ENCODE data around the gene PHLDB1.

Gene PHLDB1

DNA sequence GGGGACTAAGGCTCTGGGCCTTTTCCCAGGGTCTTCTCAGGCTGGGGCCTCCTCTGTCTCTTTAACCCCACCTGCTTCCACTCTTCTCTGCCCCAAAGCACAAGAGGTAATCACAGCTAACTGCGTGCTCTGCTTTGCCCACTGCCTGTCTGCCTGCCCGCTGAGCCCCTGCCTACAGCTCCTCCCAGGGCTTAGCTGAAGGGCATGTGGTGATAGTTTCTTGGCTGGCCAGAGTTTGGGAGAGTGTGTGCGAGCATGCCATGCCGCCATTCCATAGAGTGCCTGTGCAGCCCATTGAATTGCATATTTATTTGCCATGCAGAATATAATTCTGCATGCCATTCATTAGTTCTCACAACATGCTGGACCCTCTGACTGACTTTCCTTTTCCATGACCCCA lies 32.5 kb downstream of the PHLDB1 start:
- no peak for DNase-seq
- peaks cover 21% of the 10 kb centered on the region for H3K36me3 Mint-ChIP-seq (ENCODE audit: low read depth)
- no peak overlapping the region for H3K4me3 Mint-ChIP-seq
- H3K4me1 Mint-ChIP-seq = peaks cover 13% of the 10 kb centered on the region
- peaks cover 2% of the 10 kb centered on the region for H3K27me3 Mint-ChIP-seq (ENCODE audit: low read depth, poor library complexity)
- TF ChIP-seq, protein P1, sequence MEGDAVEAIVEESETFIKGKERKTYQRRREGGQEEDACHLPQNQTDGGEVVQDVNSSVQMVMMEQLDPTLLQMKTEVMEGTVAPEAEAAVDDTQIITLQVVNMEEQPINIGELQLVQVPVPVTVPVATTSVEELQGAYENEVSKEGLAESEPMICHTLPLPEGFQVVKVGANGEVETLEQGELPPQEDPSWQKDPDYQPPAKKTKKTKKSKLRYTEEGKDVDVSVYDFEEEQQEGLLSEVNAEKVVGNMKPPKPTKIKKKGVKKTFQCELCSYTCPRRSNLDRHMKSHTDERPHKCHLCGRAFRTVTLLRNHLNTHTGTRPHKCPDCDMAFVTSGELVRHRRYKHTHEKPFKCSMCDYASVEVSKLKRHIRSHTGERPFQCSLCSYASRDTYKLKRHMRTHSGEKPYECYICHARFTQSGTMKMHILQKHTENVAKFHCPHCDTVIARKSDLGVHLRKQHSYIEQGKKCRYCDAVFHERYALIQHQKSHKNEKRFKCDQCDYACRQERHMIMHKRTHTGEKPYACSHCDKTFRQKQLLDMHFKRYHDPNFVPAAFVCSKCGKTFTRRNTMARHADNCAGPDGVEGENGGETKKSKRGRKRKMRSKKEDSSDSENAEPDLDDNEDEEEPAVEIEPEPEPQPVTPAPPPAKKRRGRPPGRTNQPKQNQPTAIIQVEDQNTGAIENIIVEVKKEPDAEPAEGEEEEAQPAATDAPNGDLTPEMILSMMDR (IDR thresholded peaks at IDR 0.05) = no peak
- no peaks in the 10 kb centered on the region for H3K9me3 Mint-ChIP-seq
- peak overlapping the region; percentile 87 for H3K27ac Mint-ChIP-seq

DNA sequence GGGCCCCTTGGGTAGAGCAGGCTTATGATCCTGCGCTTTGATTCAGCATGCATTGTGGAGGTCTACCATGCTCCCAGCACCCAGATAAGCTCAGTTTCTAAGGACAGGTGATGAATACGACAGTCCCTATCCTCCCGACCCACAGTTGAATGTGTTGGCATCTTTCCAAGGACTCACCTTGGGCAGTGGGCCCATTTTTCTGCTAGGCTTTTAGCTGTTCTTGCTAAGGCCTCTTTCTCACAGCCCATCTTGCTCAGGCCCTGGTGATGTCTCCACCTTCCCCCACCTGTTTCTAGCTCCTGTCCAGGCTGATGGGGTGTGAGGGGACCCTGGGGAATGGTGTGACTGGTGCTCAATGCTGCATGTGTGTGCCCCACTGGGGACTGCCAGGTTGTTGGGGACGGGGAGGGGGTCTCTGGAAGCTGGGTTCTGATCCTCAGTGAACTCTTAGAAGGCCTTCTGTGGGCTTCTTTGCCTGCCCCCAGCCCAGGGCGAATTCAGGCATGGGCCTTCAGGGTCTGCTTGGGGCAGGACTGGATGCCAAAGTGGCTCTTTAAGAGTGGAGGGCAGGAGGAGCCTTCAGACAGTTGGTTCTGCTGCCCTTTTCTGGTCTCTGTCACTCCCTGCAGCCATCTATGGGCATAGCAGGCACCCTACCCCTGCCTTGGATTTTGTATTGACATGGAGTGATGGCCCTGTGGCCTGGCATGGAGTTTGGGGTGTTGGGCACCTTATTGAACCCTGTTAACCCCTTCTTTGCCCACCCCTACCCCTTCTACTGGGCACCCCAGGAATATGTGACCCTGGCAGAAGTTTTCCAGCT lies 33.1 kb downstream of the PHLDB1 start:
- H3K27ac Mint-ChIP-seq = no peak overlapping the region
- peaks cover 7% of the 10 kb centered on the region for H3K4me1 Mint-ChIP-seq
- no peak for DNase-seq
- H3K4me3 Mint-ChIP-seq = no peak overlapping the region
- TF ChIP-seq, protein P1 (IDR thresholded peaks at IDR 0.05) = no peak
- peaks cover 2% of the 10 kb centered on the region for H3K27me3 Mint-ChIP-seq (ENCODE audit: low read depth, poor library complexity)
- H3K36me3 Mint-ChIP-seq (ENCODE audit: low read depth) = peaks cover 25% of the 10 kb centered on the region
- no peaks in the 10 kb centered on the region for H3K9me3 Mint-ChIP-seq

DNA sequence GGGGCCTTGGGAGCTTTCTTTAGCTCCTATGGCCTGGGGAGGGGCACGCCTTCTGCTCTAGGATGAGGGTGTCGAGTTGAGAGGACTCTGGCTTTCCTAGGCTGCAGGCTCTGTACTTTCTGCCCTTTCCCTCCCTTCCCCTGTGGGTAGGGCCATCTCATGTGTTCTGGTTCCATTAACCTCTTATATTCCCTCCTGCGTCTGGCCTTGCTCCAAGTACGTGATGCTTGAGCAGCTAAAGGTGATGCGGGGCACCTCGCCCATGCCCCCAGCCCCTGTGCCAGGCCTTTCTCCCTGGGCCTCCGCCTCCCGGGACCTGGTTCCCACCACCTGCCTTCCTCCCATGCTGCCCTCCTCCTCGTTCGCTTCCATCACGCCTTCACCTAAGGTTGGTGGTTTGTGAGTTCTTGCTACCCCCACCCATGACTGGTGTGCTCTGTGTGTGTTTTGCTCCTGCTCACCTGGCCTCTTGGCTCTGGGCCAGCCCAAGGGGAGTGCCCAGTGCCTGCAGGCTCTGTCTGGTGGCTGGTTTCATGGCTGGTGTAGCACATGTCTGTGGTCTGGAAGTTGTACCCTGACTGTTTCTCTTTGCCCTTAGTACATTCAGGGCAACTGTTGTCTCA lies 34.1 kb downstream of the PHLDB1 start:
- H3K9me3 Mint-ChIP-seq = no peaks in the 10 kb centered on the region
- H3K27ac Mint-ChIP-seq = no peak overlapping the region
- H3K4me1 Mint-ChIP-seq = no peaks in the 10 kb centered on the region
- TF ChIP-seq, protein P1 (IDR thresholded peaks at IDR 0.05) = no peak
- H3K36me3 Mint-ChIP-seq (ENCODE audit: low read depth) = peaks cover 24% of the 10 kb centered on the region
- no peak for DNase-seq
- no peak overlapping the region for H3K4me3 Mint-ChIP-seq
- peaks cover 2% of the 10 kb centered on the region for H3K27me3 Mint-ChIP-seq (ENCODE audit: low read depth, poor library complexity)

- Mint-ChIP-seq H3K4me3 (no peak overlapping the region), H3K27me3 (ENCODE audit: low read depth, poor library complexity) (peaks cover 2% of the 10 kb centered on the region), H3K36me3 (ENCODE audit: low read depth) (peaks cover 38% of the 10 kb centered on the region), H3K9me3 (no peaks in the 10 kb centered on the region), H3K4me1 (no peaks in the 10 kb centered on the region), H3K27ac (no peak overlapping the region)
- TF ChIP-seq, protein P1 (IDR thresholded peaks at IDR 0.05) = no peak
- no peak for DNase-seq
Measured at GRCh38 chr11:118643142-118643994, 36.0 kb downstream of the PHLDB1 start.

GRCh38 chr11:118643995-118644345 lies 36.6 kb downstream of the PHLDB1 start:
- peak overlapping the region; percentile 61 for H3K27ac Mint-ChIP-seq
- no peaks in the 10 kb centered on the region for H3K4me1 Mint-ChIP-seq
- H3K36me3 Mint-ChIP-seq (ENCODE audit: low read depth) = peaks cover 41% of the 10 kb centered on the region
- DNase-seq = no peak
- peaks cover 2% of the 10 kb centered on the region for H3K27me3 Mint-ChIP-seq (ENCODE audit: low read depth, poor library complexity)
- H3K9me3 Mint-ChIP-seq = no peaks in the 10 kb centered on the region
- H3K4me3 Mint-ChIP-seq = no peak overlapping the region
- TF ChIP-seq, protein P1 (IDR thresholded peaks at IDR 0.05) = no peak

Data from nephron progenitor cell (in vitro differentiated cells).